Activated B cell treated with CpG ODN at 0.5 μM for 24 hours (primary cell): ENCODE data around the gene CBFA2T3. TPM values are rescaled to one million over a fixed set of nuclear protein-coding genes. Genes with fewer than 3 reads are reported as not detected.
A peak's percentile ranks its signal among the peaks of the same experiment; 100 is the strongest.

Source experiments
- ATAC-seq: fragments of 200-7000 bp; cut with Tn5 transposase; one replicate; pipeline ENCODE4 v1.10.0; 2021; ENCODE audit warnings: low read depth, mild to moderate bottlenecking, moderate library complexity
- CTCF ChIA-PET: fragments of 350-600 bp; sonication (Branson Sonifier 250); formaldehyde crosslinking; loops from one replicate; lab custom pipeline; 2021; ENCODE audit warnings: antibody characterized with exemption; lab: Charles Lee
- POLR2A ChIA-PET: fragments of 350-600 bp; sonication (Branson Sonifier 250); formaldehyde crosslinking; loops from one replicate; lab custom pipeline; 2021; ENCODE audit warnings: antibody characterized with exemption; lab: Charles Lee
- DNase-seq: peaks from one replicate; pipeline ENCODE4 v3.0.0; 2022
- H3K27ac Mint-ChIP-seq: one replicate; pipeline ENCODE4 v1.8.0; 2020; ENCODE audit warnings: mixed read lengths
- H3K27me3 Mint-ChIP-seq: one replicate; pipeline ENCODE4 v1.8.0; 2021; ENCODE audit warnings: mixed read lengths
- H3K36me3 Mint-ChIP-seq: one replicate; pipeline ENCODE4 v1.8.0; 2021; ENCODE audit warnings: low read depth, mixed read lengths
- H3K4me1 Mint-ChIP-seq: one replicate; pipeline ENCODE4 v1.8.0; 2021; ENCODE audit warnings: mixed read lengths
- H3K4me3 Mint-ChIP-seq: one replicate; pipeline ENCODE4 v1.8.0; 2020; ENCODE audit warnings: mild to moderate bottlenecking, mixed read lengths
- H3K9me3 Mint-ChIP-seq: one replicate; pipeline ENCODE4 v1.8.0; 2020; ENCODE audit warnings: mixed read lengths
- CTCF ChIP-seq: fragments of 200-600 bp; IDR thresholded peaks from one replicate; pipeline ENCODE4 v1.8.0; 2022; ENCODE audit warnings: antibody characterized with exemption, mild to moderate bottlenecking
- intact Hi-C: fragments of 100-400 bp; cut with micrococcal nuclease; formaldehyde crosslinking; loops from one replicate; pipeline ENCODE4 v1.15.1; 2024
- total RNA-seq: library from RNA; stranded (reverse); gene quantifications from 2 replicates; pipeline ENCODE4 v1.2.3, GENCODE V29; 2022

The CBFA2T3 gene
- total RNA-seq, 1 donor from 2014 or later = 63.3 TPM

GRCh38 chr16:88974080-88974915 lies 2.7 kb downstream of the CBFA2T3 start:
- CTCF ChIA-PET = no interaction called here
- no peak for ATAC-seq
- DNase-seq = no peak
- POLR2A ChIA-PET = interaction anchor here (0.7 to 10.8 kb wide), 2 partner anchors 9 to 10 kb away, joined by 4 to 165 read pairs; no protein-coding TSS in a partner anchor
- TF ChIP-seq CTCF = no peak
- Mint-ChIP-seq H3K27me3 (no peaks in the 10 kb centered on the region), H3K9me3 (no peaks in the 10 kb centered on the region), H3K27ac (peak overlapping the region; percentile 74), H3K4me1 (peaks cover 92% of the 10 kb centered on the region), H3K36me3 (peaks cover 6% of the 10 kb centered on the region), H3K4me3 (peak overlapping the region; percentile 86)
- intact Hi-C loops = no loop called here

GRCh38 chr16:88973415-88974050 lies 3.5 kb downstream of the CBFA2T3 start:
- Mint-ChIP-seq H3K4me3 (peak overlapping the region; percentile 86), H3K4me1 (peaks cover 92% of the 10 kb centered on the region), H3K27me3 (no peaks in the 10 kb centered on the region), H3K9me3 (no peaks in the 10 kb centered on the region), H3K27ac (peak overlapping the region; percentile 46), H3K36me3 (peaks cover 6% of the 10 kb centered on the region)
- POLR2A ChIA-PET = interaction anchor here (1.8 to 10.8 kb wide), 2 partner anchors 11 to 91 kb away, joined by 4 to 165 read pairs; no protein-coding TSS in a partner anchor
- no peak for DNase-seq
- intact Hi-C loops = no loop called here
- no peak for TF ChIP-seq CTCF
- ATAC-seq = no peak
- CTCF ChIA-PET = no interaction called here

- Mint-ChIP-seq H3K27ac (peak overlapping the region; percentile 82), H3K9me3 (no peaks in the 10 kb centered on the region), H3K4me3 (peak overlapping the region; percentile 64), H3K27me3 (no peaks in the 10 kb centered on the region), H3K4me1 (peaks cover 92% of the 10 kb centered on the region), H3K36me3 (peaks cover 7% of the 10 kb centered on the region)
- intact Hi-C loops = no loop called here
- no peak for DNase-seq
- ChIA-PET POLR2A (interaction anchor here (0.6 to 10.8 kb wide), 5 partner anchors 11 to 393 kb away, joined by 3 to 165 read pairs (median 4); no protein-coding TSS in a partner anchor), CTCF (interaction anchor here (1.3 kb wide), 1 partner anchor 8 kb away, joined by 3 read pairs; no protein-coding TSS in a partner anchor)
- no peak for ATAC-seq
- no peak for TF ChIP-seq CTCF
Measured at GRCh38 chr16:88973007-88973410, 4.0 kb downstream of the CBFA2T3 start.

- no peak for TF ChIP-seq CTCF
- Mint-ChIP-seq H3K36me3 (peaks cover 7% of the 10 kb centered on the region), H3K4me3 (peak overlapping the region; percentile 64), H3K9me3 (no peaks in the 10 kb centered on the region), H3K4me1 (peaks cover 92% of the 10 kb centered on the region), H3K27me3 (no peaks in the 10 kb centered on the region), H3K27ac (peak overlapping the region; percentile 82)
- DNase-seq = no peak
- ATAC-seq = no peak
- POLR2A ChIA-PET = interaction anchor here (0.6 to 10.8 kb wide), 6 partner anchors 12 to 121 kb away, joined by 3 to 165 read pairs (median 4); partner anchors contain the start of gene ACSF3
- CTCF ChIA-PET = interaction anchor here (0.8 to 1.3 kb wide), 2 partner anchors 9 to 30 kb away, joined by 3 read pairs; no protein-coding TSS in a partner anchor
- intact Hi-C loops = no loop called here
Measured at GRCh38 chr16:88972349-88972748, 4.7 kb downstream of the CBFA2T3 start.
